ENCODE results near the gene PYGM. TPM values are rescaled to one million over a fixed set of nuclear protein-coding genes. Genes with fewer than 3 reads are reported as not detected.
A peak's percentile ranks its signal among the peaks of the same experiment; 100 is the strongest.

Gene PYGM
- total and polyA plus RNA-seq, 2 of the 13 experiments (the other 11 are each of a cell fraction or from before 2014, with no cell fraction given) = 0.11 to 0.12 TPM

GRCh38 chr11:64763526-64764039 lies 3.8 kb upstream of the PYGM start (continued):
- no peak for TF ChIP-seq CEBPB (IDR thresholded peaks at IDR 0.05; ENCODE audit: borderline replicate concordance, low read depth, low read length)
- TF ChIP-seq RBFOX2 (IDR thresholded peaks at IDR 0.05; ENCODE audit: low read depth, low read length) = 0 out of 2 replicates have a peak, but pooled peaks have one; percentile 31
- no peak for TF ChIP-seq SKI (IDR thresholded peaks at IDR 0.05; ENCODE audit: partially characterized antibody)
- TF ChIP-seq AGO2 (optimal IDR thresholded peaks at IDR 0.05; ENCODE audit: low read depth, low read length) = peak; percentile 97
- TF ChIP-seq RBM22 (optimal IDR thresholded peaks at IDR 0.05; ENCODE audit: low read length) = peak; percentile 52
- no peak for TF ChIP-seq REL (CRISPR knock-in tag; conservative IDR thresholded peaks at IDR 0.05)
- TF ChIP-seq, protein P1, sequence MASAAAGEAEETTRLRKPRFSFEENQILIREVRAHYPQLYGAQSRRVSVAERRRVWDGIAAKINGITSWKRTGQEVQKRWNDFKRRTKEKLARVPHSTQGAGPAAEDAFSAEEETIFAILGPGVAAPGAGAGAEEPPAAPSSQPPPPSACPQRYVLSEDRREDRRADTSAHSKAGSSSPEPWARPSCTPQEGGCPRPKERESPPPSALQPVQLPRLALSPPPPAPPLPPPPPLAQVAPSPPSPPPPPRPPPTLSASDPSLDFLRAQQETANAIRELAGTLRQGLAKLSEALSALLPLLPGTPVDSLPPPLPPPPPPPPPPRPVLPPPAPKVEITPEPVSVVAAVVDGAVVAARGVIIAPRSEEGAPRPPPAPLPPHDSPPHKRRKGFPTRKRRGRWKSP (CRISPR knock-in tag; IDR thresholded peaks at IDR 0.05) = no peak

GRCh38 chr11:64762674-64763525 lies 3.1 kb upstream of the PYGM start:
- peaks cover 49% of the 10 kb centered on the region for H4K20me1 ChIP-seq (ENCODE audit: insufficient read depth, low read length)
- intact Hi-C loops (cut with micrococcal nuclease; ENCODE audit: unreplicated experiment) = no loop called here
- ATAC-seq = no peak
- TF ChIP-seq POLR2A (IDR thresholded peaks at IDR 0.05; ENCODE audit: insufficient read depth in 1 of 2, low read depth in 2 of 2, low read length in 2 of 2) = peak in 1 of 2 experiments; percentile 50; a peak in 2 of 4 replicates
- TF ChIP-seq POLR2AphosphoS2 (IDR thresholded peaks at IDR 0.05; ENCODE audit: low read depth, low read length) = peak; percentile 75; the same call in 1 of the 2 replicates
- no peak for TF ChIP-seq ZNF772 (CRISPR knock-in tag; IDR thresholded peaks at IDR 0.05)
- TF ChIP-seq, protein P2, sequence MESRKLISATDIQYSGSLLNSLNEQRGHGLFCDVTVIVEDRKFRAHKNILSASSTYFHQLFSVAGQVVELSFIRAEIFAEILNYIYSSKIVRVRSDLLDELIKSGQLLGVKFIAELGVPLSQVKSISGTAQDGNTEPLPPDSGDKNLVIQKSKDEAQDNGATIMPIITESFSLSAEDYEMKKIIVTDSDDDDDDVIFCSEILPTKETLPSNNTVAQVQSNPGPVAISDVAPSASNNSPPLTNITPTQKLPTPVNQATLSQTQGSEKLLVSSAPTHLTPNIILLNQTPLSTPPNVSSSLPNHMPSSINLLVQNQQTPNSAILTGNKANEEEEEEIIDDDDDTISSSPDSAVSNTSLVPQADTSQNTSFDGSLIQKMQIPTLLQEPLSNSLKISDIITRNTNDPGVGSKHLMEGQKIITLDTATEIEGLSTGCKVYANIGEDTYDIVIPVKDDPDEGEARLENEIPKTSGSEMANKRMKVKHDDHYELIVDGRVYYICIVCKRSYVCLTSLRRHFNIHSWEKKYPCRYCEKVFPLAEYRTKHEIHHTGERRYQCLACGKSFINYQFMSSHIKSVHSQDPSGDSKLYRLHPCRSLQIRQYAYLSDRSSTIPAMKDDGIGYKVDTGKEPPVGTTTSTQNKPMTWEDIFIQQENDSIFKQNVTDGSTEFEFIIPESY (CRISPR knock-in tag; IDR thresholded peaks at IDR 0.05) = peak; percentile 57; the same call in 1 of the 2 replicates
- no peak for TF ChIP-seq HMG20A (CRISPR knock-in tag; IDR thresholded peaks at IDR 0.05; ENCODE audit: borderline replicate concordance)
- peak; percentile 22 for TF ChIP-seq RBM22 (optimal IDR thresholded peaks at IDR 0.05; ENCODE audit: low read length)
- 0 out of 2 replicates have a peak, but pooled peaks have one; percentile 5 for TF ChIP-seq KDM2A (CRISPR knock-in tag; IDR thresholded peaks at IDR 0.05; ENCODE audit: borderline replicate concordance, low read depth)
- peak; percentile 11 for TF ChIP-seq CCAR2 (optimal IDR thresholded peaks at IDR 0.05; ENCODE audit: low read depth, low read length)
- 0 out of 2 replicates have a peak, but pooled peaks have one; percentile 22 for TF ChIP-seq ZFY (CRISPR knock-in tag; IDR thresholded peaks at IDR 0.05)
- TF ChIP-seq MXD3 (CRISPR knock-in tag; IDR thresholded peaks at IDR 0.05) = no peak
- no peak for TF ChIP-seq ATRX (CRISPR knock-in tag; IDR thresholded peaks at IDR 0.05; ENCODE audit: borderline replicate concordance)
- peak; percentile 2; the same call in 1 of the 2 replicates for TF ChIP-seq BORCS8-MEF2B (CRISPR knock-in tag; IDR thresholded peaks at IDR 0.05)
- TF ChIP-seq AKAP8 (CRISPR knock-in tag; IDR thresholded peaks at IDR 0.05) = peak; percentile 55; the same call in 1 of the 2 replicates
- TF ChIP-seq POLR2G (IDR thresholded peaks at IDR 0.05; ENCODE audit: low read depth, low read length) = peak; percentile 30

More at GRCh38 chr11:64762674-64763525, 3.1 kb upstream of the PYGM start:
- POLR2A ChIA-PET = interaction anchor here (0.7 to 3.8 kb wide), 3 partner anchors 10 to 59 kb away, joined by 3 to 23 read pairs (median 4); partner anchors contain the start of gene SF1
- CTCF ChIA-PET (ENCODE audit: low intra/inter-chr PET ratio, low total read pairs) = no interaction called here
- no peak overlapping the region for H2AFZ ChIP-seq (ENCODE audit: low read length)
- peaks cover 4% of the 10 kb centered on the region for H3K79me2 ChIP-seq (ENCODE audit: insufficient read depth, low read length)
- BruUV-seq (replicated peaks) = no TSS peak
- in situ Hi-C loops (cut with HindIII; ENCODE audit: extremely low pct_ligation_motif_present, low pct_unique_long_range_greater_than_20kb) = no loop called here
- no peak for FAIRE-seq
- no peaks in the 10 kb centered on the region for H3K27me3 ChIP-seq (ENCODE audit: control insufficient read depth in 1 of 2, insufficient read depth in 2 of 2, low read length in 2 of 2)
- no peak overlapping the region for H3K4me2 ChIP-seq (ENCODE audit: low read depth, low read length)
- no peak for DNase-seq (ENCODE audit: low spot score)
- WGBS (ENCODE audit: low lambda C conversion rate) = 85% methylated on average over 13 of the region's 13 CpGs
- H3K9me3 ChIP-seq (ENCODE audit: low read length) = no peaks in the 10 kb centered on the region
- no peak overlapping the region for H3K4me3 ChIP-seq (replicated peaks in 1 of 3; ENCODE audit: insufficient read depth in 1 of 3, low read depth in 2 of 3, low read length in 3 of 3)
- H3K27ac ChIP-seq (ENCODE audit: extremely low read length, insufficient read depth, low read length) = no peak overlapping the region
- H3K4me1 ChIP-seq (ENCODE audit: insufficient read depth, low read length) = peaks cover 27% of the 10 kb centered on the region
- no peak overlapping the region for H3K9ac ChIP-seq (ENCODE audit: insufficient read depth, low read depth, low read length)
- peaks cover 28 to 45% of the 10 kb centered on the region in 2 experiments for H3K36me3 ChIP-seq (replicated peaks in 1 of 2; ENCODE audit: control insufficient read depth in 1 of 2, insufficient read depth in 2 of 2, low read length in 2 of 2)

Data from HepG2 (cell line).